ENCODE data around the gene OVAAL. TPM values are rescaled to one million over a fixed set of nuclear protein-coding genes. Genes with fewer than 3 reads are reported as not detected.
"Not testable (repeated sequence)": the region's sequence is repeated elsewhere in the genome, so short reads cannot be mapped to it uniquely, and the experiment has no call there.

Gene OVAAL
- total RNA-seq, 1 donor from 2014 or later = not detected

DNA sequence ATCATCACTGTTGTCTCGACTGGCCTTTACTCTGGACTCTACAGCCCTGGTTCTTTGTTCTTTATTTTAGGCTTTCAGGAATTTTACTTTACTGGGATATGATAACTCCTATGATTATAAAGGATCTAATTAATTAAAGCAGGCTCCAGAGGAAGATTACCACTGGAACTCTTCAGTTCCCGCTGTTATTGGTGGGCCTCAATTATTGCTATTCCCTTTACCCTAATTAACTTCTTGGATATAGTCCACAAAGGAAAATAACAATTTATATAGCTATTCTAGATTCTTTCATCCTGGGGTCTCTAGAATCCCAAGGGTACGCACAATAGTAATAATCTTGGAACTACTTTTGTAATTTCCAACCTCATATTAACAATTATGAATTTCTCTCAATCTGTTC lies 8.5 kb upstream of the OVAAL start:
- no peak overlapping the region for H3K4me3 Mint-ChIP-seq
- H3K27me3 Mint-ChIP-seq (ENCODE audit: low read depth) = no peaks in the 10 kb centered on the region
- peaks cover under 1% of the 10 kb centered on the region for H3K4me1 Mint-ChIP-seq
- TF ChIP-seq, protein P1, sequence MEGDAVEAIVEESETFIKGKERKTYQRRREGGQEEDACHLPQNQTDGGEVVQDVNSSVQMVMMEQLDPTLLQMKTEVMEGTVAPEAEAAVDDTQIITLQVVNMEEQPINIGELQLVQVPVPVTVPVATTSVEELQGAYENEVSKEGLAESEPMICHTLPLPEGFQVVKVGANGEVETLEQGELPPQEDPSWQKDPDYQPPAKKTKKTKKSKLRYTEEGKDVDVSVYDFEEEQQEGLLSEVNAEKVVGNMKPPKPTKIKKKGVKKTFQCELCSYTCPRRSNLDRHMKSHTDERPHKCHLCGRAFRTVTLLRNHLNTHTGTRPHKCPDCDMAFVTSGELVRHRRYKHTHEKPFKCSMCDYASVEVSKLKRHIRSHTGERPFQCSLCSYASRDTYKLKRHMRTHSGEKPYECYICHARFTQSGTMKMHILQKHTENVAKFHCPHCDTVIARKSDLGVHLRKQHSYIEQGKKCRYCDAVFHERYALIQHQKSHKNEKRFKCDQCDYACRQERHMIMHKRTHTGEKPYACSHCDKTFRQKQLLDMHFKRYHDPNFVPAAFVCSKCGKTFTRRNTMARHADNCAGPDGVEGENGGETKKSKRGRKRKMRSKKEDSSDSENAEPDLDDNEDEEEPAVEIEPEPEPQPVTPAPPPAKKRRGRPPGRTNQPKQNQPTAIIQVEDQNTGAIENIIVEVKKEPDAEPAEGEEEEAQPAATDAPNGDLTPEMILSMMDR (IDR thresholded peaks at IDR 0.05; ENCODE audit: unreplicated experiment) = no peak
- DNase-seq (ENCODE audit: low spot score in 2 of 2, unreplicated experiment in 2 of 2) = no peak
- H3K27ac Mint-ChIP-seq = no peak overlapping the region
- H3K36me3 Mint-ChIP-seq = no peaks in the 10 kb centered on the region
- no peaks in the 10 kb centered on the region for H3K9me3 Mint-ChIP-seq

GRCh38 chr1:180551997-180552396 lies 6.8 kb upstream of the OVAAL start:
- Mint-ChIP-seq H3K4me1 (peaks cover 4% of the 10 kb centered on the region), H3K36me3 (no peaks in the 10 kb centered on the region)

GRCh38 chr1:180553046-180553445 lies 5.7 kb upstream of the OVAAL start:
- H3K27me3 Mint-ChIP-seq (ENCODE audit: low read depth); H3K4me1 Mint-ChIP-seq; H3K27ac Mint-ChIP-seq; H3K36me3 Mint-ChIP-seq; H3K9me3 Mint-ChIP-seq; H3K4me3 Mint-ChIP-seq; DNase-seq (ENCODE audit: low spot score in 2 of 2, unreplicated experiment in 2 of 2): not testable (repeated sequence)

More at GRCh38 chr1:180551997-180552396, 6.8 kb upstream of the OVAAL start:
- Mint-ChIP-seq H3K9me3 (no peaks in the 10 kb centered on the region), H3K27ac (no peak overlapping the region), H3K27me3 (ENCODE audit: low read depth) (no peaks in the 10 kb centered on the region), H3K4me3 (no peak overlapping the region)
- TF ChIP-seq, protein P1 (IDR thresholded peaks at IDR 0.05; ENCODE audit: unreplicated experiment) = no peak
- DNase-seq (ENCODE audit: low spot score in 2 of 2, unreplicated experiment in 2 of 2) = no peak

DNA sequence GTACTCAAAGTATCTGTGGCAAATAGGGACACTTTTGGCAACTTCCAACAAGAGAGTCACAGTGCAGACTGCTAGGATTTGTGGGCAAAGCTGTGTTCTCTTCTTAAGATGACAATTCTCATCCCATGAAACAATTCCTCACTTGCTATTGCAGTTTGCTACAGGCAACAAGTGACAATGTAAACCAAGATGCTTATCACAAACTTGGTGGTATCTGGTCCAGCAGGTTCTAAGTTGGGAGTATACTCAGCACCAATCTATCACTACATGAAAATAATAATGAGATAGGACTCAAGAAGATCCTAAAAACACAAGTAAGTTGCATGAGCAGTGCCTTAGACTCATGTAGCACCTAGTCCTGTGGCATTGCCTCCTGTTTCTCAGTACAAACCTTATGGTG lies 3.4 kb upstream of the OVAAL start:
- H3K36me3 Mint-ChIP-seq = no peaks in the 10 kb centered on the region
- H3K4me1 Mint-ChIP-seq = peaks cover 4% of the 10 kb centered on the region
- H3K27ac Mint-ChIP-seq = no peak overlapping the region
- no peak for DNase-seq (ENCODE audit: low spot score in 2 of 2, unreplicated experiment in 2 of 2)
- H3K4me3 Mint-ChIP-seq = no peak overlapping the region
- no peaks in the 10 kb centered on the region for H3K27me3 Mint-ChIP-seq (ENCODE audit: low read depth)
- peaks cover 7% of the 10 kb centered on the region for H3K9me3 Mint-ChIP-seq
- TF ChIP-seq, protein P1 (IDR thresholded peaks at IDR 0.05; ENCODE audit: unreplicated experiment) = no peak

DNA sequence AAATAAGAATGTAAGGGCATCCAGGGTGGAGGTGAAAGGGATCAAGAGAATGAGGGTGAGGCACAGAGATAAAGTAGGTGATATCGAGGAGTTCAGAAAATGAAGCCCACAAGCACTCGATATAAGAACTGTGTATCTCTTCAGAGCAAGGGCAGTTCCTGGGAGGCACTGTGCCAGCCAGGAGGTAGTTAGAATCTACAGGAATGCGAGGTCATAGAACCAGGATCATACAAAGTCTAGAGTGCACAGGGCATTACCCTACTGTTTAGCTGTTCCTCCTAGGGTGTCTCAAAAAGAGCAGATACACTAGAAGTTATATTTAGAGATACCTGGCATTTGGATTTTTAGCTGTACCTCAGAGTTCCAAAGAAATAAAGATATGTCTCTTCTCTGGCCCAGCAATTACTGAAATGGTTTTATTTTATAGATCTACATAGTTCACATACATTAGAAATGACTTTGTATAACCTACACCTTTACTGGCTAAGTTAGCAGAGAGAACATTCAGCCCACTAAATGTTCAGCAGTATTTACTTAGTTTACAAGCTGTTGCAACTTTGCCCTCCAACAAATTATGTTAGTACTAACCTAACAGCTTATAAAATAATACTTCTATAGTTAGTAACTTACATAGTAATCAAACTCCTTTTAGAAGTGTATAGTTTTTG lies 1.6 kb downstream of the OVAAL start:
- H3K27ac Mint-ChIP-seq = no peak overlapping the region
- H3K4me3 Mint-ChIP-seq = no peak overlapping the region
- peaks cover 7% of the 10 kb centered on the region for H3K9me3 Mint-ChIP-seq
- no peak for DNase-seq (ENCODE audit: low spot score in 2 of 2, unreplicated experiment in 2 of 2)
- H3K4me1 Mint-ChIP-seq = peaks cover 5% of the 10 kb centered on the region
- no peaks in the 10 kb centered on the region for H3K27me3 Mint-ChIP-seq (ENCODE audit: low read depth)
- no peaks in the 10 kb centered on the region for H3K36me3 Mint-ChIP-seq
- TF ChIP-seq, protein P1 (IDR thresholded peaks at IDR 0.05; ENCODE audit: unreplicated experiment) = no peak

DNA sequence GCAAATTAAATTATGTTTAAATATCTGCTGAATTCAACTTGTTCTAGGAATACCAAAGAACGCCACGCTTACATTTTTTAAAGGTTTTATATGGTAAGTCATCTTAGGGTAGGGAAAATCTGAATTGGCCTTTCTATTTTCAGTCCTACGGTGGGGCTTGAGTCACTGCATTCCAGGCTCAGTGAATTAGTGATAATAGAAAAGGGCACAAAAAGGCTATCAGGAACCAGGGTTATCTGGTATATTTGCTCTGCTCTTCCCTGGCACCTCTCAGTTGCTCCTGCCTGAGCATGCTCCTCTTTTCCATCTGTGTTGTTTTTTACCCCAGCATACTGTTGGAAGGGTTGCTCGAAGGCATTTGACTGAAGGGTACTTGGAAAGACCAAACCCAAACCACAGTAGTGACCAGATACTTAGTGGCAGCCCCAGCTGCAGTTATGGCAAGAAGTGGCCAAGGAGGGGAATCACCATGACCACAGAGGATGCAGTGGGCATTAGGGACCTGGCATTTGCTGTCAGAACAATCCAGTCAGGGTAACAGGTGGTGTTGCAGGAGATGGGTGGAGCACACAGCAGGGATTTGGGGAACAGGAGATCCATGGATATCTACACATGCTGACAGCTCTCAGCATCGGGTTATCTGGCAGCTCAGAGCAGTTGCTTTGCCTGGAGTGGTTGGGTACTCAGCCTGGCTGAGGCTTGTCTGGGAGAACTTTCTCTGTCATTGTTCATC lies 2.3 kb downstream of the OVAAL start:
- DNase-seq (ENCODE audit: low spot score in 2 of 2, unreplicated experiment in 2 of 2) = no peak
- Mint-ChIP-seq H3K9me3 (peaks cover 7% of the 10 kb centered on the region), H3K4me3 (no peak overlapping the region), H3K27me3 (ENCODE audit: low read depth) (no peaks in the 10 kb centered on the region), H3K36me3 (no peaks in the 10 kb centered on the region), H3K4me1 (peaks cover 2% of the 10 kb centered on the region), H3K27ac (no peak overlapping the region)
- TF ChIP-seq, protein P1 (IDR thresholded peaks at IDR 0.05; ENCODE audit: unreplicated experiment) = no peak
